C4-2B (cell line): ENCODE measurements around the gene UCN3.
"Not testable (repeated sequence)": the region's sequence is repeated elsewhere in the genome, so short reads cannot be mapped to it uniquely, and the experiment has no call there.

Experiments
- H3K27ac ChIP-seq: fragments of 450-650 bp; 2 replicates; pipeline ENCODE4 v1.5.1; 2017
- CTCF ChIP-seq: fragments of 450-650 bp; conservative IDR thresholded peaks from 2 replicates; pipeline ENCODE4 v1.5.1; 2017; ENCODE audit warnings: mild to moderate bottlenecking
- ZFX ChIP-seq: fragments of 450-650 bp; IDR thresholded peaks from 2 replicates; pipeline ENCODE4 v1.6.1; 2017

The UCN3 gene

GRCh38 chr10:5376450-5376849 lies 11.7 kb downstream of the UCN3 start:
- no peak for TF ChIP-seq ZFX
- TF ChIP-seq CTCF = no peak
- H3K27ac ChIP-seq = no peak overlapping the region

- H3K27ac ChIP-seq = not testable (repeated sequence)
These were observed 14.4 kb downstream of the UCN3 start for GRCh38 chr10:5379202-5379601.

- not testable (repeated sequence) for H3K27ac ChIP-seq
These were observed 15.6 kb downstream of the UCN3 start for GRCh38 chr10:5380395-5380794.

DNA sequence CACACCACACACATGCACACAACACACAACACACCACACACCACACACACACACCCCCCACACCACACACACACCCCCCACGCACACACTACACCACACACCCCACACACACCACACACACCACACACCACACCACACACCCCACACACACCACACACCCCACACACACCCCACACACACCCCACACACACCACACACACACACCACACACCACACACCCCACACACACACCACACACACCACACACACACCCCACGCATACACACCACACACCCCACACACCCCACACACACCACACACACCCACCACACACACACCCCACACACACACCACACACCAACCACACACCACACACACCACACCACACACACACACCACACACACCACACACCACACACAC lies 16.4 kb downstream of the UCN3 start:
- TF ChIP-seq ZFX (no peak), CTCF (no peak)

GRCh38 chr10:5385224-5385623 lies 20.5 kb downstream of the UCN3 start:
- no peak overlapping the region for H3K27ac ChIP-seq
- no peak for TF ChIP-seq ZFX
- no peak for TF ChIP-seq CTCF

More for the DNA sequence above, 16.4 kb downstream of the UCN3 start:
- no peak overlapping the region for H3K27ac ChIP-seq

- H3K27ac ChIP-seq = no peak overlapping the region
These were observed 22.4 kb downstream of the UCN3 start for GRCh38 chr10:5387169-5387568.

DNA sequence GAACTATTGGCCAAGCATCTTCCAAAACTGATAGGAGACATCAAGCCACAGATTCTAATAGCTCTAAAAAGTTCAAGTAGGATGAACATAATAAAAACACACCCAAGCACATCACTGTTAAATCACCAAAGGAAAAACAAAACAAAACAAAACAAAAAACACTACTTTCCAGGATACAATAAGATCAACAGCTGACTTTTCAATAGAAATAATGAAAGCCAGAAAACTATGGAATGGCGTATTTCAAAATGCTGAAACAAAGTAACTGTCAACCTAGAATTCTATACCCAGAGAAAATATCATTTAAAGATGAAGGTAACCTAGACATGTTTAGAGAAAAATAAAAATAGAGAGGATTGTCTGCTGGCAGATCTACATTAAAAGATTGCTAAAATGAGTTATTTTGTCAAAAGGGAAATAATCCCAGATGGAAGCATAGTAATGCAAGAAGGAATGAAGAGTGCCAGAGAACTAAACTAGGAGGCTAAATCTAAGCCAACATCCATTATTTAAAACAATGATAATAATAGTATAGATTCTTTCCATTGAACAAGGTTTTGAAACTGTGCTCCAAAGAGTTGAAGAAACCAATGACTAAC lies 25.9 kb downstream of the UCN3 start:
- no peak overlapping the region for H3K27ac ChIP-seq
- TF ChIP-seq ZFX = no peak
- no peak for TF ChIP-seq CTCF

More at GRCh38 chr10:5387169-5387568, 22.4 kb downstream of the UCN3 start:
- TF ChIP-seq ZFX (no peak), CTCF (no peak)

DNA sequence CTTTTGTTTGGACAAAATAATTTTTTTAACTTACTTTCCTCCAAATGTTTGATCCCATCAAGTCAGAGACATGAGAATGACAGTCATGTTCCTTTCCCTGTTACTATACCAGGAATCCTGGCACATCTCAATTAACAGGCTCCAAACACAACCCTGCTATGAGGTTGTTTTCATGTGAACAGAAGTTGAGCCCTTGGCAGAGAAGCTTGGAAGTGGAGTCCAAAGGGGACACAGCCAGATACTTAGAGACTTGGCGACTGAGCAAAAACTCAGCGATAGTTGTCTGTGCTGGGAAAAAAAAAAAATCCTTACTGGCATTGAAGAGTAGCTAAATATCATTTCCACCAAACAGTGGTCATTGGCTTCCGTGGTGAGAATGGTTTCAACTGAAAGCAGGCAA lies 27.0 kb downstream of the UCN3 start:
- no peak overlapping the region for H3K27ac ChIP-seq
- TF ChIP-seq CTCF (no peak), ZFX (no peak)
